ENCODE data around the gene CNPY1. TPM values are rescaled to one million over a fixed set of nuclear protein-coding genes. Genes with fewer than 3 reads are reported as not detected.

Gene CNPY1
- total RNA-seq, 1 experiment from 2014 or later: not detected

GRCh38 chr7:155517969-155518368 is 28.4 kb downstream of the CNPY1 start:
- Histone ChIP-seq H3K27me3 (ENCODE audit: insufficient read depth, low read depth) (peaks cover 98% of the 10 kb centered on the region), H3K79me2 (ENCODE audit: low read depth) (no peaks in the 10 kb centered on the region), H3K36me3 (ENCODE audit: low read depth) (no peaks in the 10 kb centered on the region), H4K20me1 (ENCODE audit: insufficient read depth) (no peaks in the 10 kb centered on the region; the same call in 1 of the 2 replicates), H3K4me3 (no peak overlapping the region), H3K4me1 (replicated peaks; ENCODE audit: insufficient read depth) (no peaks in the 10 kb centered on the region), H3K9me3 (ENCODE audit: insufficient read depth, low read depth) (no peaks in the 10 kb centered on the region), H3K4me2 (no peak overlapping the region), H3F3A (ENCODE audit: insufficient read depth, low read depth) (no peaks in the 10 kb centered on the region), H3K27ac (no peak overlapping the region), H2AFZ (no peak overlapping the region), H3K9me2 (ENCODE audit: insufficient read depth) (no peaks in the 10 kb centered on the region)
- TF ChIP-seq, protein P1, sequence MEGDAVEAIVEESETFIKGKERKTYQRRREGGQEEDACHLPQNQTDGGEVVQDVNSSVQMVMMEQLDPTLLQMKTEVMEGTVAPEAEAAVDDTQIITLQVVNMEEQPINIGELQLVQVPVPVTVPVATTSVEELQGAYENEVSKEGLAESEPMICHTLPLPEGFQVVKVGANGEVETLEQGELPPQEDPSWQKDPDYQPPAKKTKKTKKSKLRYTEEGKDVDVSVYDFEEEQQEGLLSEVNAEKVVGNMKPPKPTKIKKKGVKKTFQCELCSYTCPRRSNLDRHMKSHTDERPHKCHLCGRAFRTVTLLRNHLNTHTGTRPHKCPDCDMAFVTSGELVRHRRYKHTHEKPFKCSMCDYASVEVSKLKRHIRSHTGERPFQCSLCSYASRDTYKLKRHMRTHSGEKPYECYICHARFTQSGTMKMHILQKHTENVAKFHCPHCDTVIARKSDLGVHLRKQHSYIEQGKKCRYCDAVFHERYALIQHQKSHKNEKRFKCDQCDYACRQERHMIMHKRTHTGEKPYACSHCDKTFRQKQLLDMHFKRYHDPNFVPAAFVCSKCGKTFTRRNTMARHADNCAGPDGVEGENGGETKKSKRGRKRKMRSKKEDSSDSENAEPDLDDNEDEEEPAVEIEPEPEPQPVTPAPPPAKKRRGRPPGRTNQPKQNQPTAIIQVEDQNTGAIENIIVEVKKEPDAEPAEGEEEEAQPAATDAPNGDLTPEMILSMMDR (conservative IDR thresholded peaks at IDR 0.05): no peak
- no peak for TF ChIP-seq EZH2 (IDR thresholded peaks at IDR 0.05; ENCODE audit: low read depth)
- CTCF ChIA-PET: no interaction called here
- DNase-seq: no peak
- POLR2A ChIA-PET (ENCODE audit: unreplicated experiment): no interaction called here
- intact Hi-C loops (cut with micrococcal nuclease; ENCODE audit: unreplicated experiment): no loop called here
- no TSS peak for BruUV-seq (replicated peaks)

GRCh38 chr7:155517452-155517851 is 28.9 kb downstream of the CNPY1 start:
- intact Hi-C loops (cut with micrococcal nuclease; ENCODE audit: unreplicated experiment): no loop called here
- no peak for DNase-seq
- H3K27ac ChIP-seq: no peak overlapping the region
- no TSS peak for BruUV-seq (replicated peaks)
- no peaks in the 10 kb centered on the region; the same call in 1 of the 2 replicates for H4K20me1 ChIP-seq (ENCODE audit: insufficient read depth)
- ChIA-PET CTCF (no interaction called here), POLR2A (ENCODE audit: unreplicated experiment) (no interaction called here)
- no peaks in the 10 kb centered on the region for H3K9me2 ChIP-seq (ENCODE audit: insufficient read depth)
- no peak overlapping the region for H3K4me2 ChIP-seq
- TF ChIP-seq, protein P1 (conservative IDR thresholded peaks at IDR 0.05): no peak
- TF ChIP-seq EZH2 (IDR thresholded peaks at IDR 0.05; ENCODE audit: low read depth): no peak
- H3K27me3 ChIP-seq (ENCODE audit: insufficient read depth, low read depth): peaks cover 98% of the 10 kb centered on the region
- no peaks in the 10 kb centered on the region for H3K9me3 ChIP-seq (ENCODE audit: insufficient read depth, low read depth)
- no peak overlapping the region for H3K4me3 ChIP-seq
- H3K79me2 ChIP-seq (ENCODE audit: low read depth): no peaks in the 10 kb centered on the region
- H3K36me3 ChIP-seq (ENCODE audit: low read depth): no peaks in the 10 kb centered on the region
- H3F3A ChIP-seq (ENCODE audit: insufficient read depth, low read depth): no peaks in the 10 kb centered on the region
- H2AFZ ChIP-seq: no peak overlapping the region
- no peaks in the 10 kb centered on the region for H3K4me1 ChIP-seq (replicated peaks; ENCODE audit: insufficient read depth)

DNA sequence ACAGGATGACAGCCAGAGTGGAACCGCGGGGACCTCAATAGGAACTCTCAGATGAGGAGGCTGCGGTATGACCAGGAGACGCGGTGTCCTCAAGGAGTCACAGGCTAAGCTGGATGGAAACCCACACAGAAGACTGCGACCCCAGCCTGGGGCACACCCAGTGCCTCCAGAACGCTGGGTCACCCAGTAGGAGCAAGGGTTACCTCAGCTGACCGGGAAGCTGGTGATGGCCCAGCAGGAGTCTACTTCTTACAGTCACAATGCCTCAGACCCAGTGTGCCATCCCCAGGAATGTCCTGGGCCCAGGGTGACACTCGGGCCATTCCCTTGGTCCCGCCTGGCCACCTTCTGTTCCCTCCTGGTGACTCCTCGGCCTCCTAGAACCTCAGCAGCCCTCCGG is 29.9 kb downstream of the CNPY1 start:
- ChIA-PET POLR2A (ENCODE audit: unreplicated experiment) (no interaction called here), CTCF (no interaction called here)
- no peaks in the 10 kb centered on the region for H3K4me1 ChIP-seq (replicated peaks; ENCODE audit: insufficient read depth)
- no peak overlapping the region for H3K4me2 ChIP-seq
- BruUV-seq (replicated peaks): no TSS peak
- no peaks in the 10 kb centered on the region for H3F3A ChIP-seq (ENCODE audit: insufficient read depth, low read depth)
- no peak overlapping the region for H3K27ac ChIP-seq
- H3K27me3 ChIP-seq (ENCODE audit: insufficient read depth, low read depth): peaks cover 98% of the 10 kb centered on the region
- H3K4me3 ChIP-seq: no peak overlapping the region
- H4K20me1 ChIP-seq (ENCODE audit: insufficient read depth): no peaks in the 10 kb centered on the region; the same call in 1 of the 2 replicates
- no peaks in the 10 kb centered on the region for H3K36me3 ChIP-seq (ENCODE audit: low read depth)
- H3K79me2 ChIP-seq (ENCODE audit: low read depth): no peaks in the 10 kb centered on the region
- TF ChIP-seq, protein P1 (conservative IDR thresholded peaks at IDR 0.05): no peak
- no peak for TF ChIP-seq EZH2 (IDR thresholded peaks at IDR 0.05; ENCODE audit: low read depth)
- H2AFZ ChIP-seq: no peak overlapping the region
- H3K9me3 ChIP-seq (ENCODE audit: insufficient read depth, low read depth): no peaks in the 10 kb centered on the region
- H3K9me2 ChIP-seq (ENCODE audit: insufficient read depth): no peaks in the 10 kb centered on the region
- no peak for DNase-seq
- intact Hi-C loops (cut with micrococcal nuclease; ENCODE audit: unreplicated experiment): no loop called here
